ENCODE data around the gene NABP1. TPM values are rescaled to one million over a fixed set of nuclear protein-coding genes. Genes with fewer than 3 reads are reported as not detected.

NABP1 gene
- total RNA-seq, 6 donors from 2014 or later = 35.7 to 137 (median 46.9) TPM

- no peak overlapping the region for H3K4me3 ChIP-seq
- no peaks in the 10 kb centered on the region for H3K36me3 ChIP-seq
- H3K9me3 ChIP-seq = no peaks in the 10 kb centered on the region
- H3K27me3 ChIP-seq = no peaks in the 10 kb centered on the region
- H3K4me1 ChIP-seq = peaks cover 0 to 5% (median 3%) of the 10 kb centered on the region in 4 donors
- TF ChIP-seq EP300 (IDR thresholded peaks at IDR 0.05) (no peak), POLR2AphosphoS5 (IDR thresholded peaks at IDR 0.05) (no peak), POLR2A (IDR thresholded peaks at IDR 0.05) (no peak), CTCF (IDR thresholded peaks at IDR 0.05) (no peak)
- peak overlapping the region in 1 of 4 donors; percentile 34 for H3K27ac ChIP-seq
- no peak for DNase-seq
- no peak for ATAC-seq (ENCODE audit: low FRiP score in 2 of 2)
Measured at GRCh38 chr2:191657977-191658376, 20.0 kb upstream of the NABP1 start.

DNA sequence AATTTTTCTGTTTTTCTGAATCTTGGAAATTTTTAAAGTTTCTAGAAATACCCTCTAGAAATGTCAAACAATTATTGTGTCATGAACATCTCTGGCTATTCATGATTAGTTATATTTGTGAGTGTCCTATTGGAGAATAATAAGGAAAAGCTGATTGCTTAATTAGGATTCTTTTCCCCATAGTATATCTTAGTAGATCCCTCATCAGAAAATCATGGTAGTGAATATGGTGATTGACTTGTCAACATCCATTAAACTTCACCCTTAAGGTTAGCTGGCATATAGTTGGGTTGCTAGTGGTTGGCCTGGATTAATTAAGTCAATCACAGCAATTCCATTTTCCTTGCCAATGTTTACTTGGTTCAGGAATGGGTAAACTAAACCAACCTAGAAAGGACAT, 18.7 kb upstream of the NABP1 start:
- no peak overlapping the region for H3K4me3 ChIP-seq
- no peak for TF ChIP-seq CTCF (IDR thresholded peaks at IDR 0.05)
- no peak for TF ChIP-seq EP300 (IDR thresholded peaks at IDR 0.05)
- TF ChIP-seq POLR2A (IDR thresholded peaks at IDR 0.05) = no peak
- no peak for TF ChIP-seq POLR2AphosphoS5 (IDR thresholded peaks at IDR 0.05)
- no peak overlapping the region for H3K27ac ChIP-seq
- ATAC-seq (ENCODE audit: low FRiP score in 2 of 2) (no peak), DNase-seq (no peak)
- no peaks in the 10 kb centered on the region for H3K27me3 ChIP-seq
- H3K9me3 ChIP-seq = no peaks in the 10 kb centered on the region
- H3K4me1 ChIP-seq = peaks cover 0 to 5% (median 3%) of the 10 kb centered on the region in 4 donors
- no peaks in the 10 kb centered on the region for H3K36me3 ChIP-seq

GRCh38 chr2:191660575-191660974, 17.4 kb upstream of the NABP1 start:
- Histone ChIP-seq H3K4me3 (no peak overlapping the region), H3K9me3 (no peaks in the 10 kb centered on the region), H3K36me3 (no peaks in the 10 kb centered on the region), H3K27ac (no peak overlapping the region), H3K27me3 (no peaks in the 10 kb centered on the region), H3K4me1 (peaks cover 0 to 5% (median 3%) of the 10 kb centered on the region in 4 donors)
- DNase-seq = no peak
- WGBS, 2 donors = 0 to 38% methylated on average over 1 of the region's 1 CpG
- TF ChIP-seq CTCF (IDR thresholded peaks at IDR 0.05) = no peak
- TF ChIP-seq POLR2AphosphoS5 (IDR thresholded peaks at IDR 0.05) = no peak
- no peak for TF ChIP-seq POLR2A (IDR thresholded peaks at IDR 0.05)
- TF ChIP-seq EP300 (IDR thresholded peaks at IDR 0.05) = no peak
- no peak for ATAC-seq (ENCODE audit: low FRiP score in 2 of 2)

GRCh38 chr2:191661097-191661924, 16.6 kb upstream of the NABP1 start:
- Histone ChIP-seq H3K27me3 (no peaks in the 10 kb centered on the region), H3K4me3 (no peak overlapping the region), H3K9me3 (no peaks in the 10 kb centered on the region), H3K27ac (no peak overlapping the region), H3K4me1 (peaks cover 0 to 5% (median 1%) of the 10 kb centered on the region in 4 donors), H3K36me3 (no peaks in the 10 kb centered on the region)
- 81 to 95% methylated on average over 2 of the region's 2 CpGs for WGBS, 2 donors
- ATAC-seq (ENCODE audit: low FRiP score in 2 of 2) (no peak), DNase-seq (no peak)
- TF ChIP-seq EP300 (IDR thresholded peaks at IDR 0.05) (no peak), POLR2AphosphoS5 (IDR thresholded peaks at IDR 0.05) (no peak)

DNA sequence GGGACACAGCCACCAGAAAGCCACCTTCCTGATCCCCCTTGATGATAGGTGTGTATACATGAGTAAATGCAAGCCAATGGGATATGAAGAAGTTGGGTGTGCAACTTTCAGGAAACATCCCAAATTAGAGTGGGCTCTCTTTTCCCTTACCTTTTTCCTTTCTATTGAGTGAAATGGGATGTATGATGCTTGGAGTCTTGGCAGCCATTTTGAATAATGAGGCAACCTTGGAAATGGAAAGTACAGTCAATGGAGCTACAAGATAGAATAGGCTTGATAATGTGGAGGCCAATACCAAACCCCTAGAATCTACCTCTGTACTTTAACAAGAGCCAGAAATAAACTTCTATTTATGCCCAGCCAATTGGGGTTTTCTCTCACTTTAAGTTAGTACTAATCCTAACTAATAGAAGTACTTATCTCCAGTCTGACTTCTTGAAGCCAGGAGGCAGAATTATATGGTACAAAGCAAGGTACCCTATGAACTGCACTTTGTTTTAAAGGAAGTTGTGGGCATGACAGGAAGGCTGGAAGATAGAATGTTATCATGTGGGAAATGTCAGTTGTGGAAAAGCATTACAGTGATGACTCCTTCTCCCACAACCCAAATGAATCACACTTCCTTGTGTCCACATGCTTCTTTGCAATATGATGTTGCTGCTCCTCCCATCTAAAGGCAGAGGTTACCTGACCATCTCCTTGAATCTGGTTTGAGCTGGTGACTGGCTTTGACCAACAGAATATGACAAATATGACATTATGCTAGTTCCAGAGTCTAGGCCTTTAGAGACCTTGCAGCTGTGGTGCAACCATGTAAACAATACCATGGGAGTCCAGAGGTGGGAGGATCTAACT, 12.9 kb upstream of the NABP1 start:
- DNase-seq (no peak), ATAC-seq (ENCODE audit: low FRiP score in 2 of 2) (no peak)
- Histone ChIP-seq H3K27me3 (no peaks in the 10 kb centered on the region), H3K9me3 (no peaks in the 10 kb centered on the region), H3K27ac (no peak overlapping the region), H3K4me1 (no peaks in the 10 kb centered on the region), H3K36me3 (no peaks in the 10 kb centered on the region), H3K4me3 (no peak overlapping the region)
- TF ChIP-seq CTCF (IDR thresholded peaks at IDR 0.05) = no peak
- TF ChIP-seq POLR2A (IDR thresholded peaks at IDR 0.05) = no peak
- no peak for TF ChIP-seq EP300 (IDR thresholded peaks at IDR 0.05)
- TF ChIP-seq POLR2AphosphoS5 (IDR thresholded peaks at IDR 0.05) = no peak
